WTC11 (cell line): ENCODE measurements around the gene PABPN1. TPM values are rescaled to one million over a fixed set of nuclear protein-coding genes. Genes with fewer than 3 reads are reported as not detected.

Experiments
- ATAC-seq: fragments of 200-7000 bp; cut with Tn5 transposase; 2 replicates; pipeline ENCODE4 v1.10.0; 2021; ENCODE audit warnings: mild to moderate bottlenecking, moderate library complexity
- CTCF ChIA-PET: fragments of 300-600 bp; sonication (Branson Sonifier 250); formaldehyde crosslinking; loops from one replicate; lab custom pipeline; 2021; ENCODE audit warnings: antibody characterized with exemption; lab: Charles Lee
- POLR2A ChIA-PET: fragments of 350-600 bp; sonication (Branson Sonifier 250); formaldehyde crosslinking; loops from one replicate; lab custom pipeline; 2021; ENCODE audit warnings: antibody characterized with exemption; lab: Charles Lee
- DNase-seq: peaks from one replicate; pipeline ENCODE4 v3.0.0; 2021; ENCODE audit warnings: low spot score
- H3K27ac Mint-ChIP-seq: 2 replicates; pipeline ENCODE4 v1.8.0; 2021; ENCODE audit warnings: mixed read lengths
- H3K27me3 Mint-ChIP-seq: 2 replicates; pipeline ENCODE4 v1.8.0; 2021; ENCODE audit warnings: low read depth, mild to moderate bottlenecking, moderate library complexity, mixed read lengths
- H3K36me3 Mint-ChIP-seq: 2 replicates; pipeline ENCODE4 v1.8.0; 2021; ENCODE audit warnings: mixed read lengths
- H3K4me1 Mint-ChIP-seq: 2 replicates; pipeline ENCODE4 v1.8.0; 2022; ENCODE audit warnings: mixed read lengths
- H3K4me3 Mint-ChIP-seq: 2 replicates; pipeline ENCODE4 v1.8.0; 2021; ENCODE audit warnings: mild to moderate bottlenecking, moderate library complexity, mixed read lengths
- H3K9me3 Mint-ChIP-seq: 2 replicates; pipeline ENCODE4 v1.8.0; 2021; ENCODE audit warnings: mixed read lengths
- ATF1 ChIP-seq: sonication (generic); formaldehyde crosslinking; IDR thresholded peaks from 2 replicates; pipeline ENCODE4 v1.8.1; 2023; ENCODE audit warnings: mild to moderate bottlenecking, moderate library complexity, missing genetic modification reagents
- CREB1 ChIP-seq: sonication (generic); formaldehyde crosslinking; IDR thresholded peaks from 2 replicates; pipeline ENCODE4 v1.8.0; 2023; ENCODE audit warnings: mild to moderate bottlenecking, missing genetic modification reagents
- E2F5 ChIP-seq: sonication (generic); formaldehyde crosslinking; IDR thresholded peaks from 2 replicates; pipeline ENCODE4 v1.8.1; 2022; ENCODE audit warnings: mild to moderate bottlenecking, moderate library complexity, missing genetic modification reagents
- GABPB1 ChIP-seq: sonication (generic); formaldehyde crosslinking; IDR thresholded peaks from 2 replicates; pipeline ENCODE4 v1.8.1; 2023; ENCODE audit warnings: mild to moderate bottlenecking, missing genetic modification reagents
- GRHL2 ChIP-seq: fragments of 250-450 bp; sonication (Bioruptor Pico); IDR thresholded peaks from 2 replicates; pipeline ENCODE4 v1.8.0; 2022; ENCODE audit warnings: mild to moderate bottlenecking, moderate library complexity; ENCODE audit not compliant: insufficient replicate concordance, severe bottlenecking
- KAT7 ChIP-seq: sonication (generic); formaldehyde crosslinking; IDR thresholded peaks from 2 replicates; pipeline ENCODE4 v1.8.1; 2023; ENCODE audit warnings: missing genetic modification reagents, mild to moderate bottlenecking, borderline replicate concordance
- MXD4 ChIP-seq: fragments of 250-450 bp; sonication (Bioruptor Pico); IDR thresholded peaks from 2 replicates; pipeline ENCODE4 v1.8.0; 2021; ENCODE audit warnings: mild to moderate bottlenecking, moderate library complexity, borderline replicate concordance
- NFATC4 ChIP-seq: fragments of 250-450 bp; sonication (Bioruptor Pico); IDR thresholded peaks from 2 replicates; pipeline ENCODE4 v1.9.0; 2021; ENCODE audit warnings: mild to moderate bottlenecking
- NFE2L1 ChIP-seq: sonication (generic); formaldehyde crosslinking; IDR thresholded peaks from 2 replicates; pipeline ENCODE4 v1.8.1; 2023; ENCODE audit warnings: missing genetic modification reagents
- NFYB ChIP-seq: sonication (generic); formaldehyde crosslinking; conservative IDR thresholded peaks from 2 replicates; pipeline ENCODE4 v1.8.0; 2022; ENCODE audit warnings: low read depth, missing genetic modification reagents
- NR1H2 ChIP-seq: sonication (generic); formaldehyde crosslinking; IDR thresholded peaks from 2 replicates; pipeline ENCODE4 v1.9.0; 2021; ENCODE audit warnings: mild to moderate bottlenecking, moderate library complexity, missing genetic modification reagents
- NR2C2 ChIP-seq: sonication (generic); formaldehyde crosslinking; IDR thresholded peaks from 2 replicates; pipeline ENCODE4 v1.8.0; 2022; ENCODE audit warnings: mild to moderate bottlenecking, missing genetic modification reagents
- PREB ChIP-seq: sonication (generic); formaldehyde crosslinking; IDR thresholded peaks from 2 replicates; pipeline ENCODE4 v1.8.1; 2022; ENCODE audit warnings: mild to moderate bottlenecking, missing genetic modification reagents, moderate library complexity, borderline replicate concordance
- PRRX2 ChIP-seq: fragments of 250-450 bp; sonication (Bioruptor Pico); IDR thresholded peaks from 2 replicates; pipeline ENCODE4 v1.8.0; 2021; ENCODE audit warnings: mild to moderate bottlenecking
- RELA ChIP-seq: sonication (generic); formaldehyde crosslinking; IDR thresholded peaks from 2 replicates; pipeline ENCODE4 v1.8.1; 2022; ENCODE audit warnings: missing genetic modification reagents, mild to moderate bottlenecking, borderline replicate concordance
- SMAD4 ChIP-seq: sonication (generic); formaldehyde crosslinking; IDR thresholded peaks from 2 replicates; pipeline ENCODE4 v1.8.0; 2022; ENCODE audit warnings: mild to moderate bottlenecking, missing genetic modification reagents
- SP1 ChIP-seq: sonication (generic); formaldehyde crosslinking; conservative IDR thresholded peaks from 2 replicates; pipeline ENCODE4 v1.8.1; 2022; ENCODE audit warnings: missing genetic modification reagents
- TCF7 ChIP-seq: sonication (generic); formaldehyde crosslinking; IDR thresholded peaks from 2 replicates; pipeline ENCODE4 v1.8.0; 2022; ENCODE audit warnings: mild to moderate bottlenecking, low read depth, missing genetic modification reagents, moderate library complexity
- ZNF121 ChIP-seq: sonication (generic); formaldehyde crosslinking; IDR thresholded peaks from 2 replicates; pipeline ENCODE4 v1.8.0; 2023; ENCODE audit warnings: missing genetic modification reagents
- ZNF219 ChIP-seq: sonication (generic); formaldehyde crosslinking; IDR thresholded peaks from 2 replicates; pipeline ENCODE4 v1.8.0; 2023; ENCODE audit warnings: missing genetic modification reagents, mild to moderate bottlenecking, borderline replicate concordance
- ZNF232 ChIP-seq: sonication (generic); formaldehyde crosslinking; IDR thresholded peaks from 2 replicates; pipeline ENCODE4 v1.8.0; 2022; ENCODE audit warnings: mild to moderate bottlenecking, missing genetic modification reagents
- ZNF281 ChIP-seq: sonication (generic); formaldehyde crosslinking; IDR thresholded peaks from 2 replicates; pipeline ENCODE4 v1.8.0; 2023; ENCODE audit warnings: mild to moderate bottlenecking, missing genetic modification reagents
- ZNF671 ChIP-seq: fragments of 250-450 bp; sonication (Bioruptor Pico); IDR thresholded peaks from 2 replicates; pipeline ENCODE4 v1.8.0; 2021; ENCODE audit warnings: mild to moderate bottlenecking
- total RNA-seq: library from RNA; stranded (reverse); gene quantifications from 3 replicates; pipeline ENCODE4 v1.2.3, GENCODE V29; 2021
- TF ChIP-seq, protein P1 (sequence below): fragments of 250-450 bp; sonication (Bioruptor Pico); IDR thresholded peaks from 2 replicates; pipeline ENCODE4 v1.9.0; 2021; ENCODE audit warnings: mild to moderate bottlenecking
- TF ChIP-seq, protein P2 (sequence below): sonication (generic); formaldehyde crosslinking; IDR thresholded peaks from 2 replicates; pipeline ENCODE4 v1.8.0; 2023; ENCODE audit warnings: missing genetic modification reagents, mild to moderate bottlenecking, borderline replicate concordance
- TF ChIP-seq, protein P3 (sequence below): sonication (generic); formaldehyde crosslinking; IDR thresholded peaks from 2 replicates; pipeline ENCODE4 v1.8.0; 2022; ENCODE audit warnings: mild to moderate bottlenecking, missing genetic modification reagents

The PABPN1 gene
- total RNA-seq, 1 experiment from 2014 or later, result 321 TPM

- TF ChIP-seq ZNF219 (CRISPR knock-in tag) (0 out of 2 replicates have a peak, but pooled peaks have one; percentile 53), NFYB (CRISPR knock-in tag) (peak; percentile 54; the same call in 1 of the 2 replicates), CREB1 (peak; percentile 34; the same call in 1 of the 2 replicates)
Measured at GRCh38 chr14:23301969-23302289, 19.3 kb upstream of the PABPN1 start (continued).

DNA sequence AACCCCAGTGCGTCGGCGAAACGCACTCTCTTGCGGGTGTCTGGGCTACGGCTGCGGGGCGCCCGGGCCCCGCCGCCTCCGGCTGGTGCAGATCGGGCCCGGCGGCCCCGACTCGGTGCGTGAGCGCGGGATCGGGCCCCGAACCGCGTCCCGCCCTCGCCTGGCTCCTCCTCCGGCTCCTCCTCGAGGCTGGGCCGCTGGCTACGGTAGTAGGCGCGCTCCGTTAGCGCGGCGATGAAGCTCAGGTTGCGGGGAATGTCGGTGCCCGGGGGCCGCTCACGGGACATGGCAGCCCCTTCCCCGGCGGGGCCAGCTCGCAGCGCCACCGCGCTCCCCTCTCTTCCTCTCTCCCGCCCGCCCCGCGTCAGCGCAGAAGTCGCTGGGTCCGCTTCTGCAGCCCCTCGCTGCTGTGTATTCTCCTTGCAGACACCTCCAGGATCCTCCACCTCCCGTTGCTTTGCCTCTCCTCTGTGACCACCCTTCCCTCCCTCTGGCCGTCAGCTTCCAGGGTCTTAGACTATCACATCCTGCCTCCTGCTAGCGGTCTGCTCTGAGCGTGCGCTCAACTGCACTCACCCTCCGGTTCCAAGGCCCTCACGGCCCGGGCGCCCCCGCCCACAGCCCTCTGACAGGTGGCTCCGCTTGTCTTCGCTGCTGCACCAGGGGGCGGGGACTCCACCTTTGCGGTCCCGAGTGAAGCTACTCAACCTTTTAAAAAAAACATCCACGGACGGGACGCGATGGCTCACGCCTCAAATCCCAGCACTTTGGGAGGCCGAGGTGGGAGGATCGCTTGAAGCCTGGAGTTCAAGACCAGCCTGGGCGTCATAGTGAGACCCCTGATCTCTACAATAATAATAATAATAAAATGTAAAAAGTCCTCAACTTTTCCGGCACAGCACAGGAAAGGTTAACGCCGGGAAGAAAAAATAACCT is 18.7 kb upstream of the PABPN1 start, which contains the start of gene PPP1R3E:
Gene PPP1R3E, minus strand, starts transcription at position 570 of the 936 bp plus-strand sequence. Its CDS starts 283 bp downstream, at position 287.
- peak within 1 kb of the TSS; percentile 95 for H3K27ac Mint-ChIP-seq
- ChIA-PET CTCF (interaction anchor here (0.6 to 3.7 kb wide), 14 partner anchors 8 to 256 kb away, joined by 3 to 27 read pairs (median 6); partner anchors contain the start of genes CEBPE, HOMEZ, PABPN1 and RNF212B), POLR2A (interaction anchor here (0.7 to 2.7 kb wide), 4 partner anchors 19 to 182 kb away, joined by 3 to 18 read pairs (median 5); partner anchors contain the start of gene PABPN1)
- H3K36me3 Mint-ChIP-seq, result peaks cover 5% of the 10 kb centered on the region
- ATAC-seq (peak; percentile 3), DNase-seq (peak; percentile 65)
- peaks cover 51% of the 10 kb centered on the region for H3K27me3 Mint-ChIP-seq
- H3K4me1 Mint-ChIP-seq, result peaks cover 15% of the 10 kb centered on the region
- H3K4me3 Mint-ChIP-seq, result peak within 1 kb of the TSS; percentile 96
- no peaks in the 10 kb centered on the region for H3K9me3 Mint-ChIP-seq
- TF ChIP-seq SP1 (CRISPR knock-in tag) (no peak), PRRX2 (CRISPR knock-in tag) (no peak), GABPB1 (CRISPR knock-in tag) (peak; percentile 27; the same call in 1 of the 2 replicates), NFE2L1 (CRISPR knock-in tag) (peak; percentile 73; the same call in 1 of the 2 replicates), ZNF671 (no peak), RELA (CRISPR knock-in tag) (0 out of 2 replicates have a peak, but pooled peaks have one; percentile 84), ZNF232 (no peak), MXD4 (CRISPR knock-in tag) (no peak), GRHL2 (no peak), SMAD4 (no peak), TCF7 (CRISPR knock-in tag) (no peak), ZNF121 (CRISPR knock-in tag) (peak; percentile 10; the same call in 1 of the 2 replicates), NFATC4 (CRISPR knock-in tag) (no peak), NR1H2 (CRISPR knock-in tag) (no peak), PREB (CRISPR knock-in tag) (no peak), KAT7 (CRISPR knock-in tag) (peak; percentile 35; the same call in 1 of the 2 replicates), NR2C2 (CRISPR knock-in tag) (no peak), ATF1 (no peak), ZNF281 (CRISPR knock-in tag) (no peak), E2F5 (peak; percentile 12; the same call in 1 of the 2 replicates)
- TF ChIP-seq, protein P1, sequence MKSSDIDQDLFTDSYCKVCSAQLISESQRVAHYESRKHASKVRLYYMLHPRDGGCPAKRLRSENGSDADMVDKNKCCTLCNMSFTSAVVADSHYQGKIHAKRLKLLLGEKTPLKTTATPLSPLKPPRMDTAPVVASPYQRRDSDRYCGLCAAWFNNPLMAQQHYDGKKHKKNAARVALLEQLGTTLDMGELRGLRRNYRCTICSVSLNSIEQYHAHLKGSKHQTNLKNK (CRISPR knock-in tag), result no peak
- TF ChIP-seq, protein P2, sequence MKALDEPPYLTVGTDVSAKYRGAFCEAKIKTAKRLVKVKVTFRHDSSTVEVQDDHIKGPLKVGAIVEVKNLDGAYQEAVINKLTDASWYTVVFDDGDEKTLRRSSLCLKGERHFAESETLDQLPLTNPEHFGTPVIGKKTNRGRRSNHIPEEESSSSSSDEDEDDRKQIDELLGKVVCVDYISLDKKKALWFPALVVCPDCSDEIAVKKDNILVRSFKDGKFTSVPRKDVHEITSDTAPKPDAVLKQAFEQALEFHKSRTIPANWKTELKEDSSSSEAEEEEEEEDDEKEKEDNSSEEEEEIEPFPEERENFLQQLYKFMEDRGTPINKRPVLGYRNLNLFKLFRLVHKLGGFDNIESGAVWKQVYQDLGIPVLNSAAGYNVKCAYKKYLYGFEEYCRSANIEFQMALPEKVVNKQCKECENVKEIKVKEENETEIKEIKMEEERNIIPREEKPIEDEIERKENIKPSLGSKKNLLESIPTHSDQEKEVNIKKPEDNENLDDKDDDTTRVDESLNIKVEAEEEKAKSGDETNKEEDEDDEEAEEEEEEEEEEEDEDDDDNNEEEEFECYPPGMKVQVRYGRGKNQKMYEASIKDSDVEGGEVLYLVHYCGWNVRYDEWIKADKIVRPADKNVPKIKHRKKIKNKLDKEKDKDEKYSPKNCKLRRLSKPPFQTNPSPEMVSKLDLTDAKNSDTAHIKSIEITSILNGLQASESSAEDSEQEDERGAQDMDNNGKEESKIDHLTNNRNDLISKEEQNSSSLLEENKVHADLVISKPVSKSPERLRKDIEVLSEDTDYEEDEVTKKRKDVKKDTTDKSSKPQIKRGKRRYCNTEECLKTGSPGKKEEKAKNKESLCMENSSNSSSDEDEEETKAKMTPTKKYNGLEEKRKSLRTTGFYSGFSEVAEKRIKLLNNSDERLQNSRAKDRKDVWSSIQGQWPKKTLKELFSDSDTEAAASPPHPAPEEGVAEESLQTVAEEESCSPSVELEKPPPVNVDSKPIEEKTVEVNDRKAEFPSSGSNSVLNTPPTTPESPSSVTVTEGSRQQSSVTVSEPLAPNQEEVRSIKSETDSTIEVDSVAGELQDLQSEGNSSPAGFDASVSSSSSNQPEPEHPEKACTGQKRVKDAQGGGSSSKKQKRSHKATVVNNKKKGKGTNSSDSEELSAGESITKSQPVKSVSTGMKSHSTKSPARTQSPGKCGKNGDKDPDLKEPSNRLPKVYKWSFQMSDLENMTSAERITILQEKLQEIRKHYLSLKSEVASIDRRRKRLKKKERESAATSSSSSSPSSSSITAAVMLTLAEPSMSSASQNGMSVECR, result no peak
- TF ChIP-seq, protein P3, sequence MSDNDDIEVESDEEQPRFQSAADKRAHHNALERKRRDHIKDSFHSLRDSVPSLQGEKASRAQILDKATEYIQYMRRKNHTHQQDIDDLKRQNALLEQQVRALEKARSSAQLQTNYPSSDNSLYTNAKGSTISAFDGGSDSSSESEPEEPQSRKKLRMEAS (CRISPR knock-in tag), result no peak
